ENCODE measurements around the gene USP17L10. TPM values are rescaled to one million over a fixed set of nuclear protein-coding genes. Genes with fewer than 3 reads are reported as not detected.

The USP17L10 gene
- polyA plus RNA-seq, 1 donor from 2014 or later, result not detected

Other genes with a start within 250 kb of the USP17L10 start
- gene FAM90A26, start 40.2 kb upstream of the USP17L10 start, polyA plus RNA-seq, result not detected
- gene USP17L11, start 4.7 kb downstream of the USP17L10 start, polyA plus RNA-seq, result not detected
- gene USP17L12, start 9.5 kb downstream of the USP17L10 start, polyA plus RNA-seq, result not detected
- gene USP17L13, start 14.2 kb downstream of the USP17L10 start, polyA plus RNA-seq, result not detected
- not detected for gene USP17L15, start 23.7 kb downstream of the USP17L10 start, polyA plus RNA-seq
- gene USP17L17, start 33.2 kb downstream of the USP17L10 start, polyA plus RNA-seq, result not detected
- gene USP17L18, start 38.0 kb downstream of the USP17L10 start, polyA plus RNA-seq, result not detected
- not detected for gene USP17L19, start 42.7 kb downstream of the USP17L10 start, polyA plus RNA-seq
- gene USP17L20, start 47.5 kb downstream of the USP17L10 start, polyA plus RNA-seq, result not detected
- gene USP17L21, start 52.2 kb downstream of the USP17L10 start, polyA plus RNA-seq, result not detected
- gene USP17L22, start 57.0 kb downstream of the USP17L10 start, polyA plus RNA-seq, result not detected
- gene USP17L24, start 114.5 kb downstream of the USP17L10 start, polyA plus RNA-seq, result not detected
- not detected for gene USP17L25, start 119.3 kb downstream of the USP17L10 start, polyA plus RNA-seq
- gene USP17L26, start 124.0 kb downstream of the USP17L10 start, polyA plus RNA-seq, result not detected
- not detected for gene USP17L5, start 128.7 kb downstream of the USP17L10 start, polyA plus RNA-seq
- gene USP17L27, start 133.5 kb downstream of the USP17L10 start, polyA plus RNA-seq, result not detected
- gene USP17L28, start 138.2 kb downstream of the USP17L10 start, polyA plus RNA-seq, result not detected
- gene USP17L29, start 143.0 kb downstream of the USP17L10 start, polyA plus RNA-seq, result not detected
- gene USP17L30, start 152.5 kb downstream of the USP17L10 start, polyA plus RNA-seq, result not detected
- gene DEFB131A, start 233.8 kb downstream of the USP17L10 start, polyA plus RNA-seq, result not detected

All from IgD-negative memory B cell (primary cell).